NCI-H187 (cell line): ENCODE data around the gene VPS8.
"Not testable (repeated sequence)": the region's sequence is repeated elsewhere in the genome, so short reads cannot be mapped to it uniquely, and the experiment has no call there.

Source experiments
- DNase-seq, 2 experiments: peaks; one replicate each; lab custom pipeline; 2025; lab: John Stamatoyannopoulos, UW

VPS8 gene

DNA sequence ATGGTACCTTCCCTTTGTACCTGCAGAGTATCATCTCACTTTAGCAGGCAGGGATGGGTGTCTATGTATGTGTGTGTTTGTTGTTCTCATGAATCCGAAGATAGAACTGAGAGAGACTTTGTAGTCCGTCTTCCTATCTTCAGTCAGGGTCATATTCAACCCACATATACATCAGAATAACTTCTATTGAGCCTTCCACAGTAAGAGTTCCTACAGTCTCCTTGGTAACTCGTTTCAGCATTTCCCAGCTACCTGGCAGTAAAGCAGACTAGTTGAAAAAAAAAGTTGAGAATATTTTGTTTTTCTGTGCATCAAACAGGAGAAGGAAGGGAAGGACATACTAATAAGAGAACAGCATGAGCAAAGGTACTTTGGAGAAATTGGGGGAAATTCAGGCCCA, 106.8 kb downstream of the VPS8 start:
- no peak for DNase-seq

DNA sequence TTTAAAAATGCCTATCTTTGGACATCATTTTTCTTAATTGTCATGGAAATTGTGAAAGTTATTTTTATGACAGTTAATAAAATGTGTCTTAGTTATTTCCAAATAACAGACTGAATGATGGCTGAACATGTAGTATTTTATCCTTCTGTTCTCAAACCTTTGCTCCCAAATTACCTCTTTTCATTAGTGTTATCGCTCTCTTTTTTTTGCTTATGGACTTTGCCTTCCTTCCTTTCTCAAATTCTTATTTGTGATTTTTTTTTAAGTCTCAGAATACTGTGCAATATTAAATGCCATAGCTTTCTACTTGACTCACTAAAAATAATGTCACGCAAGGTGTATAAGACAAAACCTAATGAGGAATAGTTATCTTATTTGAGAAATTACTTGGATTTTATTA, 107.7 kb downstream of the VPS8 start:
- no peak for DNase-seq

DNA sequence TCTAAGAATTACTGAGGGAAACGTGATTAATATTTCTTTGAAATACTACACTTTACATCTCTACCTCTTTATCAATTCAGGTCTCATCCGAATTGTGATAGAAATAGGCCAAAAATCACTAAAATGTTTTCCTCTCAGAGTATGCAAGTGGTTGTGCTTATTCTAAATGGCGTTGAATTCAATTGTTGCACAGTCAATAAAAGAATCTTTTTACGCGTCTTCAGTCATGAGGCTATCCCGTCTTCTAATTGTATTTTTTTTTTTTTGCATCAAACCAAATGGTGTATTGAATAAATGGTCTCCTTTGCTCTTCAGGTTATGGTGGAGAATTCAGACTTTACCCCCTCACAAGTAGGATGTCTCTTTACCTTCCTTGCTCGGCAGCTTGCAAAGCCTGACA, 112.6 kb downstream of the VPS8 start:
- DNase-seq = no peak

DNA sequence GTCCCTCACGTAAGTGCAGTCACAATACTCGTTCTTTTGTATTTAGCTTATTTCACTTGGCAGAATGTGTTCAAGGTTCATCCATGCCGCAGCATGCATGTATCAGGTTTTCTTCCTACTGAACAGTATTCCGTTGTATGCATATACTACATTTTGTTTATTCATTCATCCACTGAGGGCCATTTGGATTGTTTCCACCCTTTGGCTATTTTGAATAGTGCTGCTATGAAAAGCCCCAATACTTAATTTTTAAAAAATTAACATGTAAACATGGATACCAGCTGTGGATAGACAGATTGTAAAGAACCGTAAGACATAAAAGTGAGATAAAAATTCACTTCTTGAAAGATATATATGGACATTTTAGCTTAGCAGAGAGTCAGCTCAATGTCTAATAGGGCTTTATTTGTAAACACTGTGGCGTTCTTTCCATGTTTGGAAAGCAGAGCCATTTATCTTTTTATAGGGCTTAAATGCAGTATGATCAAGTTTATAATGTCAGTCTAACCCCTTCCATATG, 115.9 kb downstream of the VPS8 start:
- DNase-seq = no peak

DNA sequence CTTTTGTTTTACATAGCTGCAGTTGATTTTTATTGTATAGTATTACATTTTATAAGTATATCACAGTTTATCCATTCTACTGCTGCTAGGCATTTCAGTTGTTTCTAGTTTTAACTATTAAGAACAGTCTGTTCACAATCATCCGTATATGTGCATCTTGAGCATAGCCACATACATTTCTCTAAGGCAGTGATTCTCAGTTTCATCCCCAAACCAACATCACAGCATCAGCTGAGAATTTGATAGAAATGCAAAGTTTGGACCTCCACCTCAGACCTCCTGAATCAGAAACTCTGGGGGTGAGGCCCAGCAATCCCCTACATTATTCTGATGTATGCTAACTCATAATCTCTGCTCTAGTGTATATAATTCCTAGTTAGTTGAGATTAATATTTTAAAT, 120.8 kb downstream of the VPS8 start:
- DNase-seq = no peak

DNA sequence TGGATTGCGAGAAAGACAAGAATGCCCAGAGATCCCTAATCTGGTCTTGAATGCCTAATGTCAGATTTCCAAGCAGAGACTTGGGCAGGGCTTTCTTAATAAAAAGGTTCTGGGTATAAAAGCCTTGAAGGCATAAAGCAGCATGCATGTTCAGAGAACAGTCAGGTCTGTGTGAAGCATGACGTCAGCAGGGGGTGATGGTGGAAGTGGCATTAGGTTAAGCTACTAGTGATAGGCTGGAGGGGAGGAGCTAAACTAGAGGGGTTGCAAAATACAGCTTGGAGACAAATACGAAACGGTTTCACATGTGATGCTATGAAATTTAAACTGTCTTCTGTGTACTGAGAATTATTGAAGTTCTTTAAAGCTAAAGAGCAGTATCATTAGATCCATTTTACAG, 125.6 kb downstream of the VPS8 start:
- no peak for DNase-seq

DNA sequence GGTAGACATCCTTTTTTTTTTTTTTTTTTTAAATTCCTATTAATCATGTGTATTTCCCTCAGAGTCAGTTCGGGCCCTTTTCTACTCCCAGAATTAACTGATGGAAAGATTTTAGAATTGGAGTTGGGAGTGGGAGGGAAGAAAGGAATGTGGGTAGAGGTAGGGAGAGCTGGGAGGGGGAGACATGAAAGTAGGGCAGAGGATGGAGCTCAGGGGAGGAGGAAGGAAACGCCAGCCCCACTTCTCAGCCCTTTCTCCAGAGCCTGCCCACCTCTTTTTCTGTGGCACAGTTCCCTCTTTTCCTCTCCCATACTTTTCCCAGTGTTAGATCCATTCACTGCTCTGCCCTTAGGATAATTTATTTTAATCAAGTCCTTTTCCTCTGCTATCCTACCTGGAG, 129.4 kb downstream of the VPS8 start:
- DNase-seq = no peak

DNA sequence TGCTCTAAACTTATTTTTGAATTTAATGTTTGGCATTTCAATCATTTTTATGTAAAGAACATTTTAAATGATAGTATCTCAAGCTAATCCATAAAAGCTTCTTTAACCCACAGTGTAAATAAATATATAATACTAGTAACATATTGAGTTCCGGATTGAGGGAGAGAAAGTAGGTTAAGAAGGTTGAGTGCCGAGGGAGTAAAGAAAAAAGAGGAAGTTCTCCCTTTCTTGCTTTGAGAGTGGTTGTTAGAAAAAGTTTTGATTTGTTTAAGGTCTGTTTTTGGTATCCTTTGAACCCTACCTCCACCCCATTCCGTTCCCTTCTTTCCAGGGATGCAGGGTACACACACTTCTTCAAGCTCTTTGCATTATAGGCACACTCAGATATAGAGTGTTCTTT, 130.8 kb downstream of the VPS8 start:
- DNase-seq = no peak

DNA sequence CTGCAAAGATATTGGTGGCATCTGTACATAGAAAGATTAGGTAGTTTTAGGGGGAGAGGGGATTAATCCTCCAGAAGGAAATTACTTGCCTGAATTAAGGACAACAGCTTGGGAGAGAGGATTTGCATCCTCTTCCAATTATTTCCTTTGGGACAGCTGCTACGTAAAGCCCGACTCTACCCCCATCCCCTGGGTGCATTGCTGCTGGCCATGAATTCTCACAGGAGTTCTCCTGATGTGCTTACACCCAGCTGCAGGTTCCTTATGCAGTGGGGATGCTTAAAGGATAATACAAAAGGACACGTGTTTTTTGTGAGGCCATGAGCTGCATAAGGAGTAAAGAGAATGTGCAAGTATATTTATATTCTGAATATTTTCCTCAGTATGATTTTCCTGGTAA, 132.3 kb downstream of the VPS8 start:
- DNase-seq = no peak

DNA sequence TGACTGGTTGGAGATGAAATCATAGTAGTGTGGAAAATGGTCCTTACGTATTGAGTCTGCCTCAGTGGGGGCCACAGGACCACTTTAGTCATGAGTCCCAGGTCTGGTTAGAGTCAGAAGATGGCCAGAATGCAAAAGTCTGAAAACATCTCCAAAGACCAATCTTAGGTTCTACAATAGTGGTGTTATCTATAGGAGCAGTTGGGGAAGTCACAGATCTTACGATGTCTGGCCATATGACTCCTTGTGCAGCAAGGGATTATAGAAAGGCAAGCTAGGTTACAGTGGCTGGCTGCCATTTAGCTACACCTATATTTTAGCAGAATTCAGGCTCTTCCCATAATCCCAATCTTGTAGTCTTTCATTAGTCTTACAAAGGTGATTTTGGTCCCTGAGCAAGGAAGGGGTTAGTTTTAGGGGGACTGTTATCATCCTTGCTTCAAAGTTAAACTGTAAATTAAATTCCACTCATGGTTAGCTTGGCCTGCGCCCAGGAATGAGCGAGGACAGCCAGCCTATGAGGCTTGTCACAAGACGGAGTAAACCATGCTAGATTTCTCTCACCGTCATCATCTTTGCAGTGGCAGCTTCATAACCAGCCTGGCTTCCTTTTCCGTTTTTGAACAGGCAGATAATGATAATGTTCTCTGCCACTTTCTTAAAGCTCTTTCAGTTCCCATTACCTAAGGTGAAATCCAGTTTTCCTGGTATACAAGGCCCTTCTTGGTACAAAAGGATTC, 134.1 kb downstream of the VPS8 start:
- no peak for DNase-seq

DNA sequence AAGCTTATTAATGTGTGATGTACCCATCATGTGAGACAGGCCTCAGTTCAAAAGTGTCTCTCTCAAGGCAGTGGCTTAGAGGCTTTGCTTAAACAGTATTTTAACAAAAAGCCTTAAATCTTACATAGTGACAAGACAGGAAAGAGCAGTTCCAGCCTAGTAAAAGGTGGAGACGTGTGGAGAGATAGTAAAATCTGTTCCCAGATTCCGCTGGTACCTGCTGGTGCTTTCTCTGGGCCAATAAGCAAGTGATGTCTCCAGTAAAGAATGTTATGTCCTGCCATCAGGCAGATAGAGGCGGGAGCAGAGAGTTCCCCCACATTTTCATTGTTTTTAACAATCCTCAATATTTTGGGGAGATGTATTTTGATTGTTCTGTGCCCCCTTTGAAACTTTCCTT, 135.0 kb downstream of the VPS8 start:
- DNase-seq = no peak

DNA sequence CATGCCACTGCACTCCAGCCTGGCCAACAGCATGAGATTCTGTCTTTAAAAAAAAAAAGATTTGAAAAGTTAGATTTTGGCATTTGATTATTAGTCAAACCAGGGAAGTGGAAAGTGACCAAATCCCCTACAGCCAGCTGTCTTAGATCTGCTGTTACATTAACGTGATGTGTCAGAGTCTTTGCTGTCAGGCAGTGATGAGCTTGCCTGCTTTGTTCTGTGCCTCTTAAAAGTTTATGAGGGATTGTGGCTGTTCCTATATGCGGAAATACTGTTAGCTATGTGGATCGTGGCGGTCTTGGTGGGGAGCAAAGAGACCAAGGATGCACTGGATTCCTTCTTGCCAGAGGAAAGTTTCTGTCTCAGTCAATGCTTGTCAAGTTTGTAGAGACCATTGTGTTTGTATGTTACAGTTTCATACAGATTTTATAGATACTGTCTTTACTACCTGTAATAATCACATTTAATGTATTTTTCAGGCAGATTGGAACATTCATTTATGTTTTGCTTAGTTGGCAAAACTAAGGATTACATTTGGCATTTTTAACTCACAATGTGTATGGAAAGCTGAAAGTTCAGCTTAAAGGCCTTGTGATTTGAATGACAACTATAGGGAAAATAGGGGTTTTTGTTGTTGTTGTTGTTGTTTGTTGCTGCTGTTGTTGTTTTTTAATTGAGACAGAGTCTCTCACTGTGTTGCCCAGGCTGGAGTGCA, 137.4 kb downstream of the VPS8 start:
- DNase-seq = no peak

DNA sequence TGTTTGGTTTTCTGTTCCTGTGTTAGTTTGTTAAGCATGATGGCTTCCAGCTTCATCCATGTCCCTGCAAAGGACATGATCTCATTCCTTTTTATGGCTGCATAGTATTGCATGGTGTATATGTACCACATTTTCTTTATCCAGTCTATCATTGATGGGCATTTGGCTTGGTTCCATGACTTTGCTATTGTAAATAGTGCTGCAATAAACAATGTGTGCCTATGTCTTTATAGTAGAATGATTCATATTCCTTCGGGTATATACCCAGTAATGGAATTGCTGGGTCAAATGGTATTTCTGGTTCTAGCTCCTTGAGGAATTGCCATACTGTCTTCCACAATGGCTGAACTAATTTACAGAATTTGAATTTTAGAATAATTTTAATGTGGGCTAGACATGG, 138.8 kb downstream of the VPS8 start:
- DNase-seq = not testable (repeated sequence)

DNA sequence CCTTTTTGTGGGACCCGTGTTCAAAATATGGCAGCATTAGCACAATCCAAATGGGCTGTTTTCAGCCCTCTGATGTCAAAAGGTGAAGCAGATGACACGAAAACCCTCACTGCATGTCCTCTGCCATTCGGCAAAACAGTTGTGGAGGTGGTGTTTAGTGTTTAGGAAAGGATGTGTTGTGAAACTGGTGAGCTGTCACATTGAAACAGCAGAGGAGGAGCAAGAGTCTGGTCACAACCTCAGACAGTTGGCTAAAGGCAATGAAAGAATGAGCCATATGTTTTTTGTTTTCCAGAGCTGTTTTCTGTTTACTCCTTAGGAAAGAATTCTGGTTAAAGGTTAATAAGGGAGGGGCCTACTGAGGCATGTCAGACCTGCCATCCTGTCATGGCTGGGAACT, 140.7 kb downstream of the VPS8 start:
- no peak for DNase-seq

DNA sequence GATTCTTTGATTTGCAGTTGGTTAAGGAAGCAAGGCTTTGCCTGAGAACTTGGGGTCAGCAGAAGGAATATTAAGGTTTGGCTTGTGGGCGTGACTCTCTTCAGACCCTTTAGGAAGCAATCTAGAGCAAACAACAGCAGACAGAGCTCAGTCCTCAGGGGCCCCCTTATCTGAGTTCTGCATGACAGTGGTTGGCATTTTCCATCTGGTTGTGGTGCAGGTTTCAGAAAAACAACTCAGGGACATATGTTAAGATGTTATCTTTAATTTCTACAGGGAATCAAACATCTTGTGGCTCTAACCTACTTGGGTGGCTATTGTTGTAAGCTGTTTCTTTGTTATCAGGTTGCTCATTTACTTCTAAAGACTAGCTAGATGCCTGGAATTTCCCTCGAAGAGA, 141.4 kb downstream of the VPS8 start:
- DNase-seq = no peak

DNA sequence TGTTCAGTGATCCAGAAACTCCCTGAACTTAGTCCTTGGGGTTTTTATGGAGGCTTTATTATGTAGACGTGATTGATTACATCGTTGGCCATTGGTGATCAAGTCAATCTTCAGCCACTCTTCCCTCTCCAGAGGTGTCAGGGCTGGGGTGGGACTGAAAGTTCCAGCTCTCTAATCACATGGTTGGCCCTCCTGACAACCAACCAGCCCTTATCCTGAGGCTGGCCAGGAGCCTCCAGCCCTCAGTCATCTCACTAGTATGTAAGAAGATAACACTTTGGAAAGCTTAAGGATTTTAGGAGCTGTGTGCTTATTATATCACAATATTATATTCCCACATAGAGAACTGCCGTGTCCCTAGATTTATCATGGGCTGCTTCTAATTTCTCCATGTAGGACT, 142.3 kb downstream of the VPS8 start:
- no peak for DNase-seq

DNA sequence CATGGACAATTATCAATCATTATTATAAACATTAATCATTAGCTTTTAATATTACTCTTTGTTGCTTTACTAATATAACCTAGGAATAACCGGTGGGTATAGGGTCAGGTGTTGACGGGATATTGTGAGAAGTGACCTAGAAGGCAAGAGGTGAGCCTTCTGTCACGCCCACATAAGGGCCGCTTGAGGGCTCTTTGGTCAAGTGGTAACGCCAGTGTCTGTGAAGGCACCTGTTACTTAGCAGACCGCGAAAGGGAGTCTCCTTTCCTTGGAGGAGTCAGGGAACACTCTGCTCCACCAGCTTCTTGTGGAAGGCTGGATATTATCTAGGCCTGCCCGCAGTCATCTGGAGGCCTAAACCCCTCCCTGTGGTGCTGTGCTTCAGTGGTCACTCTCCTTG, 142.9 kb downstream of the VPS8 start:
- DNase-seq = peak in 1 of 2 experiments; percentile 5

DNA sequence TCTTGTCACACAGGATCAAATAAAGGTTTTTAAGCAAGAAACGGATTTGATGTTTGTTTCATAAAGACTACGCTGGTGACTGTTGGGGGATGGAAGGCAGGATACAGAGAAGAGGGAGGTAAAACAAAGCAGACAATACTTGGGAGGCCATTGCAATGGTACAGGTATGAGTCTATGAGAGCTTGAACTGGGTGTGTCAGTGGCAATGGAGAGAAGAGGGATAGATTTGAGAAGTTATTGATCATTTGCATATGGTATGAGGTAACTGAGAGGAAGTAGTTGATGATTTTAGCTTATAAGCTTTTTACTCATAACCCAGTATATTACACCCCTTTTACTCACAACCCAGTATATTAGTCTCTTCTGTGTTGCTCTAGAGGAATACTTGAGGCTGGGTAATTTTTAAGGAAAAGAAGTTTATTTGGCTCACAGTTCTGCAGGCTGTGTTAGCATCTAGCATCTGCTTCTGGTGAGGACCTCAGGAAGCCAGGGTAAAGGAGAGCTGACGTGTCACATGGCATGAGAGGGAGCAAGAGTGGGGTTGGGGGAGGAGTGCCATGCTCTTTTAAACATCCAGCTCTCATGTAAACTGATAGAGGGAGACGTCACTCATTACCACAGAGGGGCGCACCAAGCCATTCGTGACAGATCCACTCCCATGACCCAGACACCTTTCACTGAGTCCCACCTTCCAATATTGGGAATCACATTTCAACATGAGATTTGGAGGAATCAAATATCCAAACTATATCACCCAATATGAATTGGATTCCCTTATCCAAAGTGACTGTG, 153.9 kb downstream of the VPS8 start:
- DNase-seq = no peak

DNA sequence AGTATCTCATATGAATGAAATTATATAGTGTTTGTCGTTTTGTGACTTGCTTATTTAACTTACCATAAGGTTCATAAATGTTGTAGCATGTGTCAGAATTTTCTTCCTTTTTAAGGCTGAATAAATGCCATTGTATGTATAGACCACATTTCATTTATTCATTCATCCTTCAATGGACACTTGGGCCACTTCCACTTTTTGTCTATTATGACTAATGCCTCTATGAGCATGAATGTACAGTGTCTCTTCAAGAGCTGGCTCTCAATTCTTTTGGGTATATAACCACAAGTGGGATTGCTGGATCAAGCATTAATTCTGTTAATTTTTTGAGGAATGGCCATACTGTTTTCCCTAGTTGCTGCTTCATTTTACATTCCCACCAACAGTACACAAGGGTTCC, 156.1 kb downstream of the VPS8 start:
- no peak for DNase-seq

DNA sequence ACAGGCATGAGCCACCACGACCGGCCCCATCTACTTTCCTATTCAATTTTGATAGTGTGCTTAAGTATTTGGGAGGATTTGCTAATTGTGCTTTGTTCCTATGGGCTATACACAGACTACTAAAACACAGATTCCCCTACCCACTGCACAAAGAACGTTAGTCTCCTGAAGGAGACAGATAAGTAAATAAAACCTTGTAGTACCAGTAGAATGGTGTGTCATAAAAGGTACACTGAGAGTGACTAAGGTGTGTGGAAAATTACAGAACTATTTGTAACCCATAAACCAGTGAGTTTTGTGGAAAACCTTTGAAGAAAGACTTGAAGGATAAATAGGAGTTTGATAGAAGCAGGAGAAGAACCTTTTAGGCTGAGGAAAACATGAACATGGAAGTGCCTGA, 158.2 kb downstream of the VPS8 start:
- DNase-seq = no peak

DNA sequence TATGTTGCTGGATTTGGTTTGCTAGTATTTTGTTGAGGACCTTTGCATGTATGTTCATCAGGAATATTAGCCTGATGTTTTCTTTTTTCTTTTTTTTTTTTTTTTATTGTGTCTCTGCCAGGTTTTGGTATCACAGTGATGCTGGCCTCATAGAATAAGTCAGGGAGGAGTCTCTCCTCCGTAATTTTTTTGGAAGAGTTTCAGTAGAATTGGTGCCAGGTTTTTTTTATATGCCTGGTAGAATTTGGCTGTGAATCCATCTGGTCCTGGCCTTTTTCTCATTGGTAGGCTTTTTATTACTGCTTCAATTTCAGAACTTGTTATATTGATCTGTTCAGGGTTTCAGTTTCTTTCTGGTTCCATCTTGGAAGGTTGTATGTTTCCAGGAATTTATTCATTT, 165.8 kb downstream of the VPS8 start:
- no peak for DNase-seq

DNA sequence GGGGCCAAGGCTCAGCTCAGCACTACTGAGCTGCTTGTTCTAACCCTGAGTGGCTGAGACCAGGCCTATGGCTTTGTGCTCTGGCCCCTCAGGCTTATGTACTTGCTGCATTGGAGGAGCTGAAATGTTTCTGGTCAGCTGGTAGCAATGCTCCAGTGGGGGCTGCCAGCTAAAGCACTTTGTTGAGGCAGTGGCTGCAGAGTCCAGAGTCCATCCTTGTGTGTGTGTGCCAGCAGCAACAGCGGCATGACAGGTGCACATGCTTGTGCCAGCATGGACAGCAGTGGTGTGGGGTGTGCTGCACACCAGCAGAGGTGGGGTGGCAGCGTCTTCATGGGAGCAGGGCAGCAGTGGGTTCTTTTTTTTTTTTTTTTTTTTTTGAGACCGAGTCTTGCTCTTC, 169.1 kb downstream of the VPS8 start:
- DNase-seq = no peak

DNA sequence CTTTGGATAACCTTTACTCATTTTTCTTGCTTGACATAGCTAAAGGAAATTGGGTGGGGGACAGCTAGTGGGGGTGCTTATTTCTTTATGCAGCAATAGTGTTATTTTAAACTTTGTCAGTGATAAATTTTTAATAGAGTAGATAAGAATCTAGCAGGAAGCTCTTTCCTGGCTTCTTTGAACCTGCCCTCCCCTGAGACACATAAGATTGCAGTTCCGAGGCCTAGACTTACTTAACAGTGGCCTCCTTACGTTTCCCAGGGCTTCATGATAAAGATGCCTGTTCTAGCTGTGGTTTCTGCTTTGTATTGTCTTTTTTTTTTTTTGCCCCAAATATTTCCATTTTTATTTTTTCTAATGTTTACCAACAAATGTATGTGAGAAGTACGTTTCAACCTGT, 170.1 kb downstream of the VPS8 start:
- no peak for DNase-seq
